Renal cortical epithelial cell (primary cell): ENCODE data around the gene UVSSA. TPM values are rescaled to one million over a fixed set of nuclear protein-coding genes. Genes with fewer than 3 reads are reported as not detected.
"Not testable (repeated sequence)": the region's sequence is repeated elsewhere in the genome, so short reads cannot be mapped to it uniquely, and the experiment has no call there.

Experiments
- DNase-seq: peaks from one replicate; pipeline ENCODE4 v3.0.0-alpha.2; 2011; ENCODE audit warnings: low read depth
- total RNA-seq: library from RNA; depleted of rRNA; stranded (reverse); fragments of >200 nt; gene quantifications from 2 replicates; pipeline ENCODE4 v1.2.3, GENCODE V29; 2014

Gene UVSSA
- total RNA-seq, 1 donor from 2014 or later, result 10.9 TPM

GRCh38 chr4:1364748-1365147, 17.7 kb downstream of the UVSSA start:
- no peak for DNase-seq

GRCh38 chr4:1365271-1366178, 18.5 kb downstream of the UVSSA start:
- no peak for DNase-seq

GRCh38 chr4:1366371-1367229, 19.6 kb downstream of the UVSSA start:
- DNase-seq, result no peak

- no peak for DNase-seq
Observed at GRCh38 chr4:1367230-1367935, 20.4 kb downstream of the UVSSA start.

DNA sequence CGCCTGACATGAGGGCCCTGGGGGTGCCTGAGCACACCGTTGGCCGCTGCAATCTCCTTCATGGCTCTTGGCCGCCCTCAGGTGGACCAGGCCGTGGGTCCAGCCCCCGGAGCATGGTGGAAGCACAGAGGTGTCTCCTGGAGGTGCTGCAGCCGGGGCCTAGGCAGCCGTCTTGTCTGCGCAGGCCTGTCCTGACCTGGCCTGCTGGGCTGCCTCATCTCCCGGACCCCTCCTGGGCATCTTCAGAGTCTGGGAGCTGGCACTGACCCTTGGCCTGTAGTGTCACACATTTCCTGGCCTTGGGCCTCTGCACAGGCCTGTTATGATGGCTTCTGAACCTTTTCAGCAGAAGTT, 20.9 kb downstream of the UVSSA start:
- DNase-seq, result no peak

GRCh38 chr4:1368421-1369090, 21.5 kb downstream of the UVSSA start:
- DNase-seq, result no peak

GRCh38 chr4:1369091-1369450, 22.1 kb downstream of the UVSSA start:
- DNase-seq, result no peak

GRCh38 chr4:1369479-1370079, 22.6 kb downstream of the UVSSA start:
- DNase-seq, result no peak

- DNase-seq, result no peak
Observed at GRCh38 chr4:1370321-1371124, 23.5 kb downstream of the UVSSA start.

GRCh38 chr4:1371176-1372165, 24.5 kb downstream of the UVSSA start:
- DNase-seq, result no peak

GRCh38 chr4:1372576-1372975, 25.6 kb downstream of the UVSSA start:
- DNase-seq, result not testable (repeated sequence)

- no peak for DNase-seq
Observed at GRCh38 chr4:1373892-1374705, 27.1 kb downstream of the UVSSA start.

- DNase-seq, result no peak
Observed at GRCh38 chr4:1374706-1375045, 27.7 kb downstream of the UVSSA start.

GRCh38 chr4:1375051-1375721, 28.2 kb downstream of the UVSSA start:
- DNase-seq, result no peak

- DNase-seq, result no peak
Observed at GRCh38 chr4:1375761-1376322, 28.8 kb downstream of the UVSSA start.

DNA sequence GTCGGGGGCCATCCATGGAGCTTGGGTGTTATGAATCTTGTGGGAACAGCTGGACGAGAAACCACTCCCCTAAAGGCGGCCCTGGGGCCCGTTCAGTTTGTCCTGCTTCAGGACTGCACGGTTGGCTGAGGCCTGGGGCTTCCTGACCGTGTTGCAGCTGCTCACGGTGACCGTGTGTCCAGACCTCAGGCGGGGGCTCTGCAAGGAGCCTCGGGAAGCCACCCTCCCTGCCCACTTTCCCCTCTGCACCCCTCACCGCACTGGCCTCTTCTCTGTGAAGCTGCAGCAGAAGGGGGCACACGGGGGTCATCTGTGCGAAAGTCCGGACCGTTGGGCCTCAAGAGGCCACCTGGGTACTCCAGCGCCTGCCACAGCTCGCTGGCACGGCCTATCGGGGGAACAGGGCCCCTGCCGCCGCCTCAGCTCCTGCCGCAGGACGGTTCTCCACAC, 29.4 kb downstream of the UVSSA start:
- no peak for DNase-seq

DNA sequence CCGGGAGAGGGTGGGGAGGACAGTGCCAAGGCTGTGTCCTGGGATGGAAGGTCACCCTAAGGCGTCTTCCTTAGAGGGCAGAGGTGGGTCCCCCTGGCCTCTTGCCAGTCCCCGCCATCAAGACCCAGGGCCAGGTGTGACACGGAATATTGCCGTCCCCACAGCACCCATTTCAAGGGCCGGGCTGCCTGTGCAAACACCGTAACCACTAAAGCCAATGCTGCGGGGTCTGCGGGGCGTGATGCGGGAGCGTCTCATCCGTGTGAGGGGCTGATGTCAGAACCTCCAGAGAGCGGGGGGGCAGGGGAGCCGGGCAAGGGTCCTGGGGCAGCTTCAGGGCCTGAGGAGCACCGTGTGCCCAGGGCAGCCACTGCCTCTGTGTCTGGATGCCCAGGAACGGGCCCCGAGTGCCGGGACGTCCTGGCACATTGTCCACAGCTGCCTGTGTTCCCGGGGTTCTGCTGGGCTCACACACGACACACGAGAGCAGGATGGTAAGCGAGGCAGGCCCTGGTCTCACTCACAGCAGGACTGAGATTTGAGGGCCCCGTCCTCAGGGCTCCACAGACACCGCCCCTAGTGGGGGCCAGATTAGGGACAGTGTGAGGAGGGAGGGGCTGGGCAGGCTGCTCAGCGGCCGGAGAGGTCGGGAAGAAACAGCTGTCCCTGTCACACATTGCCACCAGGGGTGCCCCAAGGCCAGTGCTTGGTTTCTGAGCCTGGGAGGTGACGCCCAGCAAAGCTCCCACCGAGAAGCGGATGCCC, 30.0 kb downstream of the UVSSA start:
- DNase-seq, result no peak
